ENCODE results near the gene CLASP2. TPM values are rescaled to one million over a fixed set of nuclear protein-coding genes. Genes with fewer than 3 reads are reported as not detected.

CLASP2 gene
- total and polyA plus RNA-seq, 7 donors, result 4.8 to 122 (median 77.7) TPM

- peaks cover 3 to 70% (median 9%) of the 10 kb centered on the region in 4 donors for H3K36me3 ChIP-seq
- H3K4me1 ChIP-seq, result no peaks in the 10 kb centered on the region
- H3K27me3 ChIP-seq, result no peaks in the 10 kb centered on the region
- H3K27ac ChIP-seq, result no peak overlapping the region
- 89 to 94% methylated on average over 1 of the region's 1 CpG for WGBS, 2 donors
- TF ChIP-seq POLR2A (IDR thresholded peaks at IDR 0.05) (no peak), POLR2AphosphoS5 (IDR thresholded peaks at IDR 0.05) (no peak), CTCF (IDR thresholded peaks at IDR 0.05) (no peak), EP300 (IDR thresholded peaks at IDR 0.05) (no peak)
- no peak for DNase-seq
- H3K9me3 ChIP-seq, result no peaks in the 10 kb centered on the region
- H3K4me3 ChIP-seq, result no peak overlapping the region
- intact Hi-C loops (cut with DNase I), result no loop called here
Measured at GRCh38 chr3:33547101-33547500, 171.0 kb downstream of the CLASP2 start.

- TF ChIP-seq EP300 (IDR thresholded peaks at IDR 0.05), result no peak
- TF ChIP-seq POLR2AphosphoS5 (IDR thresholded peaks at IDR 0.05), result no peak
- no peak for DNase-seq
- Histone ChIP-seq H3K27ac (no peak overlapping the region), H3K4me1 (no peaks in the 10 kb centered on the region), H3K4me3 (no peak overlapping the region), H3K9me3 (no peaks in the 10 kb centered on the region), H3K36me3 (peaks cover 0 to 69% (median 2%) of the 10 kb centered on the region in 4 donors), H3K27me3 (no peaks in the 10 kb centered on the region)
- WGBS, 2 donors, result 66 to 72% methylated on average over 1 of the region's 1 CpG
- intact Hi-C loops (cut with DNase I), result no loop called here
Measured at GRCh38 chr3:33544126-33544525, 173.9 kb downstream of the CLASP2 start.

- no peak for DNase-seq
- 96 to 100% methylated on average over 1 of the region's 1 CpG for WGBS, 2 donors
- no peaks in the 10 kb centered on the region for H3K27me3 ChIP-seq
- peaks cover 0 to 70% (median 0%) of the 10 kb centered on the region in 4 donors for H3K36me3 ChIP-seq
- intact Hi-C loops (cut with DNase I), result no loop called here
- no peaks in the 10 kb centered on the region for H3K9me3 ChIP-seq
- no peak overlapping the region for H3K4me3 ChIP-seq
- TF ChIP-seq EP300 (IDR thresholded peaks at IDR 0.05) (no peak), POLR2A (IDR thresholded peaks at IDR 0.05) (no peak), POLR2AphosphoS5 (IDR thresholded peaks at IDR 0.05) (no peak), CTCF (IDR thresholded peaks at IDR 0.05) (no peak)
- H3K4me1 ChIP-seq, result no peaks in the 10 kb centered on the region
- H3K27ac ChIP-seq, result no peak overlapping the region
Measured at GRCh38 chr3:33543601-33544000, 174.5 kb downstream of the CLASP2 start.

GRCh38 chr3:33541918-33542317, 176.1 kb downstream of the CLASP2 start:
- Histone ChIP-seq H3K27me3 (no peaks in the 10 kb centered on the region), H3K4me3 (no peak overlapping the region), H3K27ac (no peak overlapping the region), H3K4me1 (no peaks in the 10 kb centered on the region), H3K36me3 (peaks cover 0 to 87% (median 2%) of the 10 kb centered on the region in 4 donors), H3K9me3 (no peaks in the 10 kb centered on the region)
- no peak for DNase-seq
- intact Hi-C loops (cut with DNase I), result no loop called here
- no peak for TF ChIP-seq EP300 (IDR thresholded peaks at IDR 0.05)
- no peak for TF ChIP-seq CTCF (IDR thresholded peaks at IDR 0.05)
- no peak for TF ChIP-seq POLR2AphosphoS5 (IDR thresholded peaks at IDR 0.05)
- TF ChIP-seq POLR2A (IDR thresholded peaks at IDR 0.05), result no peak

GRCh38 chr3:33538678-33539339, 179.2 kb downstream of the CLASP2 start:
- TF ChIP-seq POLR2AphosphoS5 (IDR thresholded peaks at IDR 0.05) (no peak), EP300 (IDR thresholded peaks at IDR 0.05) (no peak), POLR2A (IDR thresholded peaks at IDR 0.05) (no peak), CTCF (IDR thresholded peaks at IDR 0.05) (no peak)
- peaks cover 0 to 91% (median 11%) of the 10 kb centered on the region in 4 donors for H3K36me3 ChIP-seq
- H3K4me3 ChIP-seq, result no peak overlapping the region
- WGBS, 2 donors, result 94 to 96% methylated on average over 4 of the region's 4 CpGs
- H3K27me3 ChIP-seq, result no peaks in the 10 kb centered on the region
- no peak for DNase-seq
- H3K27ac ChIP-seq, result no peak overlapping the region
- intact Hi-C loops (cut with DNase I), result no loop called here
- H3K4me1 ChIP-seq, result no peaks in the 10 kb centered on the region
- H3K9me3 ChIP-seq, result no peaks in the 10 kb centered on the region
